OCI-LY7 (cell line): ENCODE data around the gene EIPR1. TPM values are rescaled to one million over a fixed set of nuclear protein-coding genes. Genes with fewer than 3 reads are reported as not detected.
"Not testable (repeated sequence)": the region's sequence is repeated elsewhere in the genome, so short reads cannot be mapped to it uniquely, and the experiment has no call there.

Experiments used
- BruUV-seq: library from RNA; stranded (reverse); fragments of 400-500 nt; replicated peaks from 2 replicates; lab custom pipeline; 2021; lab: Mats Ljungman, UMichigan
- CTCF ChIA-PET: fragments of 300-600 bp; sonication (Branson Sonifier 250); formaldehyde crosslinking; loops from one replicate; lab custom pipeline; 2022; ENCODE audit warnings: antibody characterized with exemption; ENCODE audit not compliant: unreplicated experiment; lab: Charles Lee
- POLR2A ChIA-PET: fragments of 300-600 bp; sonication (Branson Sonifier 250); formaldehyde crosslinking; loops from one replicate; lab custom pipeline; 2022; ENCODE audit warnings: antibody characterized with exemption; lab: Charles Lee
- DNase-seq: peaks from one replicate; pipeline ENCODE4 v3.0.0-alpha.2; 2015; ENCODE audit warnings: low spot score
- H2AFZ ChIP-seq: fragments of 200-600 bp; sonication (generic), shearing (Covaris generic); 2 replicates; pipeline ENCODE4 v1.6.1; 2014; ENCODE audit warnings: mild to moderate bottlenecking, antibody characterized with exemption, low read length, moderate library complexity
- H3K27ac ChIP-seq: fragments of 200-600 bp; sonication (generic); 2 replicates; pipeline ENCODE4 v1.5.1; 2014; ENCODE audit warnings: mixed run types, low read depth, mild to moderate bottlenecking, moderate library complexity, low read length, inconsistent platforms; ENCODE audit not compliant: poor library complexity, severe bottlenecking
- H3K36me3 ChIP-seq: fragments of 200-600 bp; sonication (generic); 2 replicates; pipeline ENCODE4 v1.6.1; 2014; ENCODE audit warnings: mild to moderate bottlenecking, antibody characterized with exemption, low read length, moderate library complexity, mixed read lengths; ENCODE audit not compliant: insufficient read depth
- H3K4me1 ChIP-seq: fragments of 200-600 bp; sonication (generic); 2 replicates; pipeline ENCODE4 v1.5.1; 2014; ENCODE audit warnings: mild to moderate bottlenecking, low read length; ENCODE audit not compliant: insufficient read depth, poor library complexity, severe bottlenecking
- H3K4me2 ChIP-seq: fragments of 200-600 bp; sonication (generic); 2 replicates; pipeline ENCODE4 v1.6.1; 2014; ENCODE audit warnings: mild to moderate bottlenecking, low read length
- H3K4me3 ChIP-seq: fragments of 200-600 bp; sonication (generic); 2 replicates; pipeline ENCODE4 v1.5.1; 2014; ENCODE audit warnings: mild to moderate bottlenecking, low read depth, low read length; ENCODE audit not compliant: poor library complexity, severe bottlenecking
- H3K79me2 ChIP-seq: fragments of 200-600 bp; sonication (generic); 2 replicates; pipeline ENCODE4 v1.6.1; 2016; ENCODE audit warnings: low read depth, mild to moderate bottlenecking, low read length, moderate library complexity, mixed read lengths; ENCODE audit not compliant: insufficient read depth
- H3K9me2 ChIP-seq: fragments of 200-600 bp; sonication (generic); 2 replicates; pipeline ENCODE4 v1.6.1; 2016; ENCODE audit warnings: mild to moderate bottlenecking, low read length, mixed read lengths; ENCODE audit not compliant: insufficient read depth
- H3K9me3 ChIP-seq: fragments of 200-600 bp; sonication (generic); 2 replicates; pipeline ENCODE4 v1.6.1; 2014; ENCODE audit warnings: mild to moderate bottlenecking, mixed run types, low read length, mixed read lengths
- H4K20me1 ChIP-seq: fragments of 200-600 bp; sonication (generic); 2 replicates; pipeline ENCODE4 v1.6.1; 2014; ENCODE audit warnings: mild to moderate bottlenecking, antibody characterized with exemption, low read length, moderate library complexity, mixed read lengths; ENCODE audit not compliant: insufficient read depth
- EZH2phosphoT487 ChIP-seq: fragments of 200-600 bp; sonication (generic); IDR thresholded peaks from 2 replicates; pipeline ENCODE4 v1.6.1; 2018; ENCODE audit warnings: low read depth, borderline replicate concordance, mild to moderate bottlenecking, mixed run types, antibody characterized with exemption, low read length, moderate library complexity, mixed read lengths
- intact Hi-C: fragments of 100-400 bp; cut with micrococcal nuclease; formaldehyde crosslinking; loops from one replicate; pipeline ENCODE4 v1.10.0; 2022; ENCODE audit not compliant: unreplicated experiment
- total RNA-seq, 2 experiments: library from RNA; depleted of rRNA in 1 of 2; stranded (reverse); fragments of >200 nt in 1 of 2; shearing (Covaris generic) in 1 of 2; gene quantifications; 2 replicates each; pipeline ENCODE4 v1.2.3, GENCODE V29; 2014 to 2022
- TF ChIP-seq, protein P1 (sequence below): fragments of 200-600 bp; sonication (generic); conservative IDR thresholded peaks from 2 replicates; pipeline ENCODE4 v1.5.1; 2014; ENCODE audit warnings: mild to moderate bottlenecking, antibody characterized with exemption, low read length, moderate library complexity, mixed read lengths

Gene EIPR1
- total RNA-seq, 2 experiments from 2014 or later, result 60.5 to 61.7 TPM

DNA sequence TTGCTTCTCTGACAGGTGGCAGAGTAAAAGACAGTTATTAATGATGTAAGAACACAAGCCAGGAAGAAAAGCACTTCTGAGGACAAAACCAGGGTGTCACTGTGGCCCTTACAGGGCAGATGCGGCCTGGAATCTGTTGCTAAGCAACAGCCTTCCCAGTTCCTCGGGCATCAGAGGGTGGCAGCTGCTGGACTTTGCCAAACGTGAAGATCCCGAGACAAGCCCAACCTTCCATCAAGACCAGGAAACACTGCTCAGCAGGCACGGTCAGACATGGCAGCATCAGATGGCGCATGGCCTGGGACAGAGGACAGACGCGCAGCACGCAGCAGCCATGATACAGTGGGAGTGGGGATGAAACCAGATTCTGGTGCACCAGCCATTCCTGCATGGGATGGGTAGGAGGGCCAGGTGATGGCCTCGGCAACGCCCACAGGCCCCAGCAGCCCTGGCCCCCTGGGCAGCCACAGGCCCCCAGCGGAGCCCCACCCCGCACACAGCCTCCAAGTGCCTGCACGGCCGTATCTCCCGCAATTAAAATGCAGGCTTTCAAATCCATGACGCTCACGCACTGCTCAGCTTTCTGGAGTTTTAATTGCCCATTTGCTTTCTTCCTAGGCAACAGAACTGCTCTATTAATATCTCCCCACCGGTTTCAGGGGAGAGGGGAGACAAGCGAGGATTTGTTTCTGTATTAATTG is 89.0 kb downstream of the EIPR1 start:
- Histone ChIP-seq H3K36me3 (peaks cover 9% of the 10 kb centered on the region), H2AFZ (no peak overlapping the region), H3K4me2 (no peak overlapping the region), H3K4me3 (no peak overlapping the region), H3K79me2 (no peaks in the 10 kb centered on the region), H3K4me1 (no peaks in the 10 kb centered on the region), H4K20me1 (no peaks in the 10 kb centered on the region), H3K9me2 (no peaks in the 10 kb centered on the region), H3K27ac (no peak overlapping the region), H3K9me3 (no peaks in the 10 kb centered on the region)
- CTCF ChIA-PET, result no interaction called here
- intact Hi-C loops, result no loop called here
- DNase-seq, result no peak
- TF ChIP-seq EZH2phosphoT487, result no peak
- TF ChIP-seq, protein P1, sequence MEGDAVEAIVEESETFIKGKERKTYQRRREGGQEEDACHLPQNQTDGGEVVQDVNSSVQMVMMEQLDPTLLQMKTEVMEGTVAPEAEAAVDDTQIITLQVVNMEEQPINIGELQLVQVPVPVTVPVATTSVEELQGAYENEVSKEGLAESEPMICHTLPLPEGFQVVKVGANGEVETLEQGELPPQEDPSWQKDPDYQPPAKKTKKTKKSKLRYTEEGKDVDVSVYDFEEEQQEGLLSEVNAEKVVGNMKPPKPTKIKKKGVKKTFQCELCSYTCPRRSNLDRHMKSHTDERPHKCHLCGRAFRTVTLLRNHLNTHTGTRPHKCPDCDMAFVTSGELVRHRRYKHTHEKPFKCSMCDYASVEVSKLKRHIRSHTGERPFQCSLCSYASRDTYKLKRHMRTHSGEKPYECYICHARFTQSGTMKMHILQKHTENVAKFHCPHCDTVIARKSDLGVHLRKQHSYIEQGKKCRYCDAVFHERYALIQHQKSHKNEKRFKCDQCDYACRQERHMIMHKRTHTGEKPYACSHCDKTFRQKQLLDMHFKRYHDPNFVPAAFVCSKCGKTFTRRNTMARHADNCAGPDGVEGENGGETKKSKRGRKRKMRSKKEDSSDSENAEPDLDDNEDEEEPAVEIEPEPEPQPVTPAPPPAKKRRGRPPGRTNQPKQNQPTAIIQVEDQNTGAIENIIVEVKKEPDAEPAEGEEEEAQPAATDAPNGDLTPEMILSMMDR, result no peak
- no TSS peak for BruUV-seq
- POLR2A ChIA-PET, result no interaction called here

DNA sequence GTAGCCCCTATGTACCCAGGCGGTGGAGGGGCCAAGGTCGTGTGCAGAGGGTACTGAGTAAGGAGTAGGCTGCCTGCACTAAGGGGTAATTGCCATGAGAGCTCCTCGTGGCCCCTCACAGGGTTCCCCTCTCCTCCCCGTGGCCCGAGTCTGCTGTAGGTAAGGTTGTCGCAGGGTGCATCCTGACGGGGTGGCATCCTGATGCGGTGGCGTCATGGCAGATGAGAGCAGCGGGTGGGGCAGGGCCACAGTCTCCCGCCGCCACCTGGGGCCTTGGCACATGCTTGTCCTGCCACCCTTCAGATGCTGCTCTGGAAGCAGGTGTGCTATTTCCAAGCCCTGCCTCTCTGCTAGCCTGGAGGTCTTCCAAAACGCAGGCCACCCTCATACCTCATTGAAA is 89.7 kb downstream of the EIPR1 start:
- Histone ChIP-seq H3K9me2 (no peaks in the 10 kb centered on the region), H3K9me3 (no peaks in the 10 kb centered on the region), H3K4me3 (no peak overlapping the region), H3K79me2 (no peaks in the 10 kb centered on the region), H3K36me3 (peaks cover 9% of the 10 kb centered on the region), H3K27ac (no peak overlapping the region), H3K4me1 (no peaks in the 10 kb centered on the region), H2AFZ (no peak overlapping the region), H4K20me1 (no peaks in the 10 kb centered on the region), H3K4me2 (no peak overlapping the region)
- ChIA-PET POLR2A (interaction anchor here (0.6 to 0.7 kb wide), 4 partner anchors 97 to 334 kb away, joined by 3 to 4 read pairs (median 3); no protein-coding TSS in a partner anchor), CTCF (interaction anchor here (0.7 kb wide), 1 partner anchor 221 kb away, joined by 3 read pairs; no protein-coding TSS in a partner anchor)
- DNase-seq, result no peak
- intact Hi-C loops, result no loop called here
- BruUV-seq, result no TSS peak
- TF ChIP-seq EZH2phosphoT487, result no peak
- TF ChIP-seq, protein P1, result no peak

DNA sequence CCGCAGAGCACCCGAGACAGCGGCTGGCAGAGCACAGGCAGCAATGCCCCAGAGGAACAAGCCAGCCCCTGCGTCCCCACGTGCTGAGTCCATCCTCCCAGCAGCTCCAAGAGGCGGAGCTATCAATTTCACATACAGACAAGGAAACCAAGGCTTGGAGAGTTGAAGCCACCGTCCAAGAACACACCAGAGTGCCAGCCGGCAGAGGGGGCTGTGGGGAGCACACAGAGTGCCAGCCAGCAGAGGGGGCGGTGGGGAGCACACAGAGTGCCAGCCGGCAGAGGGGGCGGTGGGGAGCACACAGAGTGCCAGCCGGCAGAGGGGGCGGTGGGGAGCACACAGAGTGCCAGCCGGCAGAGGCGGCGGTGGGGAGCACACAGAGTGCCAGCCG is 91.0 kb downstream of the EIPR1 start:
- ChIA-PET CTCF (interaction anchor here (0.6 kb wide), 1 partner anchor 108 kb away, joined by 4 read pairs; no protein-coding TSS in a partner anchor), POLR2A (interaction anchor here (0.7 kb wide), 2 partner anchors 172 to 183 kb away, joined by 3 to 5 read pairs; no protein-coding TSS in a partner anchor)
- H3K4me3 ChIP-seq, H3K4me1 ChIP-seq, H4K20me1 ChIP-seq, H3K79me2 ChIP-seq, H2AFZ ChIP-seq, DNase-seq, H3K36me3 ChIP-seq, intact Hi-C loops, H3K9me2 ChIP-seq, BruUV-seq, H3K9me3 ChIP-seq, H3K27ac ChIP-seq, H3K4me2 ChIP-seq: not testable (repeated sequence)
